CD4-positive, alpha-beta T cell treated with Interleukin-6 at 100 ng/mL for 8 hours (primary cell): ENCODE data around the gene ERI3.

Source experiments
- DNase-seq: peaks from one replicate; pipeline ENCODE4 v3.0.0-alpha.2; 2020; ENCODE audit warnings: mixed read lengths, low spot score

Gene ERI3

GRCh38 chr1:44236490-44237272 is 118.4 kb downstream of the ERI3 start:
- DNase-seq = no peak

GRCh38 chr1:44235808-44236207 is 119.2 kb downstream of the ERI3 start:
- DNase-seq = no peak

- no peak for DNase-seq
These were observed 121.5 kb downstream of the ERI3 start for GRCh38 chr1:44233593-44233992.

GRCh38 chr1:44230796-44231195 is 124.3 kb downstream of the ERI3 start:
- DNase-seq = no peak

- DNase-seq = no peak
These were observed 125.5 kb downstream of the ERI3 start for GRCh38 chr1:44229435-44230167.

- DNase-seq = no peak
These were observed 126.8 kb downstream of the ERI3 start for GRCh38 chr1:44228218-44228617.

- no peak for DNase-seq
These were observed 127.8 kb downstream of the ERI3 start for GRCh38 chr1:44227211-44227610.

GRCh38 chr1:44225761-44226160 is 129.3 kb downstream of the ERI3 start:
- DNase-seq = no peak

- DNase-seq = no peak
These were observed 131.9 kb downstream of the ERI3 start for GRCh38 chr1:44223187-44223610.

- no peak for DNase-seq
These were observed 132.5 kb downstream of the ERI3 start for GRCh38 chr1:44222397-44223186.

GRCh38 chr1:44221769-44222168 is 133.3 kb downstream of the ERI3 start:
- DNase-seq = no peak

- no peak for DNase-seq
These were observed 134.3 kb downstream of the ERI3 start for GRCh38 chr1:44220755-44221154.

- DNase-seq = no peak
These were observed 134.9 kb downstream of the ERI3 start for GRCh38 chr1:44220001-44220751.

GRCh38 chr1:44219301-44219626 is 135.8 kb downstream of the ERI3 start:
- DNase-seq = no peak

- no peak for DNase-seq
These were observed 136.4 kb downstream of the ERI3 start for GRCh38 chr1:44218503-44219300.

- DNase-seq = peak; percentile 58
These were observed 137.1 kb downstream of the ERI3 start for GRCh38 chr1:44217809-44218410.

GRCh38 chr1:44213222-44214112 is 141.6 kb downstream of the ERI3 start, which contains the start of gene DMAP1:
TSS of gene DMAP1 (plus strand) at chr1:44213471. CDS start at chr1:44213754, 283 bp downstream.
- DNase-seq = peak; percentile 81

- DNase-seq = peak; percentile 14
These were observed 142.5 kb downstream of the ERI3 start for GRCh38 chr1:44212355-44213221.

GRCh38 chr1:44210595-44210994 is 144.5 kb downstream of the ERI3 start:
- no peak for DNase-seq
